ENCODE data around the gene MRPS6. TPM values are rescaled to one million over a fixed set of nuclear protein-coding genes. Genes with fewer than 3 reads are reported as not detected.

Gene MRPS6
- total RNA-seq, 1 donor from 2014 or later, result 20.0 TPM

- DNase-seq (ENCODE audit: low spot score in 2 of 2) (no peak), FAIRE-seq (no peak)
Observed at GRCh38 chr21:34065027-34065426, 8.4 kb upstream of the MRPS6 start.

DNA sequence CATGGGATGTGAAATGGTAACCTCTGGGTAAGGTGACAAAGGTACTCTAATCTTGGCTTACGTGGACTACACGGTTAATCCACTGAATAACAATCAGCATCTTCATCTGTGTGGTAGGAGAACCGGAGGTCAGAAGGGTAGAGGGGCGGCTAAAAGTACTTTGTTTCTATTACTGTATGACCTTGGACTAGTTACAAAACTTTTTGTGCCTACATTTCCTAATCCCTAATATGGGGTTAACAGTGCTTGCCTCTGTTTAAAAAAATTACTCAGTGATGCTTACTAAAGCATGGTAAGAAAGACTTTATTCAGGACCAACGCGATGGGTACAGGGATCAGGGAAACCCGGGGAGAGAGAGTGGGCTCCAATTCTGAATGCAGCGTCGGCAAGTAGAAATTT is 1.7 kb upstream of the MRPS6 start:
- DNase-seq (ENCODE audit: low spot score in 2 of 2) (no peak), FAIRE-seq (no peak)

- FAIRE-seq (no peak), DNase-seq (ENCODE audit: low spot score in 2 of 2) (no peak)
Observed at GRCh38 chr21:34072145-34073031, 990 bp upstream of the MRPS6 start.

DNA sequence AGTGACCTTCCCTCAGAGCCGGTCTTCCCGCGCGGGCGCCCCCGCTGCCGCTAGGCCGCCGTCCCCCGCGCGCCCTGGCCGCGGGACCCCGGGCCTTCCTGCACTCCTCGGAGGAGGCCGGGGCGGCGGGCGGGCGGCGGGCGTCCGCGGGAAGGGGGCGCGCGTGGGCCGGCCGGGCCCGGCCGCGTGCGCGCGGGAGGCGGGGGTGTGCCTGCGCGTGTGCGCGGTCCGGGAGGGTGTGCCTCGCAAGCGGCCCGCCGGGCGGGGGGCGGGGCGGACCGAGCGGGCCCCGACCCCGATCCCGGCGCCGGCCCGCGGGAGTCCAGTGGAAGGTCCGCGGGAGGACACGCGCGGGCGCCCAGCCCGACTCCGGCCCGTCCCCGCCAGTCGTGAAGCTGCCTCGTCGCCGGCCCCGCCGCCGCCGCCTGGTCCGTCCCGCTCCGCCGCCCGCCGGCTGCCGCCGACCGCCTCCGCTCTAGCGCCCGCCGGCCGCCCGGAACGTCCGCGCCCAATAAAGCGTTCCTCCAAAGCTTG is 438 bp downstream of the MRPS6 start:
- FAIRE-seq (no peak), DNase-seq (ENCODE audit: low spot score in 2 of 2) (peak; percentile 55 to 76)

DNA sequence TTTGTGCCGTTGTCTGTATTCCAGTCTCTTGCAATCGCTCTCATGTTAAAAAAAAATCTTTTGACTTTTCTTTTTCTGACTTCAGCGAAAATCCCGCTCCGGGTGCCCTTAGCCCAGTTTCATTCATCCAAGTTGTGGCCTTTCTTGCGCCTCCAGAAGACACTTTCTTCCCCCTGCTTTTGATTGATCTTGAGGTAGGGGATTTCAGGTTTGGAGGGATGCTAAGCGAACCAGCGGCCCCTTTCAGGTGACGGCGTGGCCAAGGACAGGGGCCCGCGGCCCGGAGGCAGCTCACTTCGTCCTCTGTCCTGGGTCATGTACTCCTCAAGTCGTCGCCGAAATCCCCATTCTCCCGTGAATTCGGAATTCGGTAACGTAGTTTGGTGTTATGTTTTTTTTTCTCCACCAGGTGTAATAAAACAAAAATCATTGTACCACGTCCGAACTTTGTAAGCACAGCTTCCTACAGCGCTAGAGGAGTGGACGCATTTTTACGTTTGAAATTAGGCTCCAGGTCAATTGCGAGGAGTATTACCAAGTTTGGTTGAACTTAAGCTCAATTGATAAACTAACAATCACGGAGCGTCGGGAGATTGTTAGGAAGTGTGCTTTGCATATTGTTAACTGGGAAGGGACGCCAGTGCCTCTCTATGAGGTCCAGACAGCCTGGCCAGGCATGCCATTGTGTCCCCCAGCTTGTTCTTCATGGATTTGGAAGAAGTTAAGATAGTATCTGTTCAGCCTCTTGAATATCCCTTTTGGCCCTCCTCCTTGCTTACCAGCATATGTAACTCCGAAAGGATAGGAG is 1.1 kb downstream of the MRPS6 start:
- FAIRE-seq, result no peak
- no peak for DNase-seq (ENCODE audit: low spot score in 2 of 2)

- FAIRE-seq, result no peak
Observed at GRCh38 chr21:34075091-34075425, 1.7 kb downstream of the MRPS6 start.

DNA sequence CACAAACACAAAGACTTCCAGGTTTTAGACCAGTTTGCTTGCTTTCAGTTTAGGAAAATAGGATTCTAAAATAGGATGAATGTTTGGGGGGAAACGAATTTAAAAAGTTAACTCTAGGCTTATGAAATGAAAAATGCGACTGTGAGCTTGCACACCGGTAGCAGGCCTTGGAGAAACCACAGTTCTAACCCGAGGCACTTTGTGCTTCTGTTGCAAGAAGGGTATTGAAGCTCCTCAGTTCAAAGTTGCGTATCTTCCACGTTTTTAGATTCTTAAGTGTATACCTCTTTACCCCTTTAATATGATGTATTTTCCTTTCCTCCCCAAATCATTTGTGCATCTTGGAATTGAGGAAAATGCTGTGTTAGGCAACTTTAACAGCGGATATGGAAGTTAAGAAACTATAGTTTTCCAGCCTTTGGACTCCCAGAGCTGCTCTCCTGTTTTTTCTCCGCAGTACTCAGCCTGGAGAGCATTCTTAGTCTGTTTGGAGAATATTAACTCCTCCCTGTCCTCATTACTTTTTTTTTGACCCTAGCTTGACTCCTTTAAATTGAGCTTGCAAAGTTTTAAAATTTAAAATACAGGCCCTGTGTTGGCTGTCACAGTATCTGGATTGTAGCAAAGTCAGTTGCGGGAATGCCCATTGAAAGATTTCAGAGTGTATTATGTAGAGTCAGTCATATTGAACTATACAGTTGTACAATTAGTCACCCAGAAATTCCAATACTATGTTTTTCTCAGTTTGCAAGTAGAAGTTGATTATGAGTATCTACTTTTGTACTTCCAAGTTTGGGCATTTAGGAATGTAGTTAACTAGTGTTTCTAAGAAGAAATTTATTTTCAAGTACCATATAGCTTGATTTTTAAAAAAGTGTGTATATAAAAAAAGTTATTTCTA is 2.6 kb downstream of the MRPS6 start:
- no peak for FAIRE-seq
- no peak for DNase-seq (ENCODE audit: low spot score in 2 of 2)

More at GRCh38 chr21:34075091-34075425, 1.7 kb downstream of the MRPS6 start:
- no peak for DNase-seq (ENCODE audit: low spot score in 2 of 2)

GRCh38 chr21:34076835-34077234 is 3.5 kb downstream of the MRPS6 start:
- DNase-seq (ENCODE audit: low spot score in 2 of 2) (no peak), FAIRE-seq (no peak)

GRCh38 chr21:34077888-34078287 is 4.5 kb downstream of the MRPS6 start:
- no peak for FAIRE-seq
- no peak for DNase-seq (ENCODE audit: low spot score in 2 of 2)

DNA sequence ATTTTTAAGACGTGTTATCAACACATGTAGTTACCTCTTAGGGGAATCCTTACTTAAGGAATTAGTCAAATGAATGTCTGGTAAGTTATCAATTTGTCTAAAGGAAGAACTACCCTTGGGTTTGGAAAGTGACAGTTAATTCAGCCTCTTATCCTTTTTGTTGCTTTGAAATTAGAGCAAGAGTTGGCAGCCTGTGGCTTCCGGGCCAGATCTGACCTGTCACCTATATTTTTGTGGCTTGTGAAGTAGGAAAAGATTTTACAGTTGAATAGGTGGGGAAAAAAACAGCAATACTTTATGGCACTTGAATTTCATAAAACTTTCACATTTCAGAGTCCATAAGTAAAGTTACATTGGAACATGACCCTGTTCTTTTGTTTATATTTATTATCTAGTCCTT is 5.5 kb downstream of the MRPS6 start:
- no peak for FAIRE-seq
- no peak for DNase-seq (ENCODE audit: low spot score in 2 of 2)

DNA sequence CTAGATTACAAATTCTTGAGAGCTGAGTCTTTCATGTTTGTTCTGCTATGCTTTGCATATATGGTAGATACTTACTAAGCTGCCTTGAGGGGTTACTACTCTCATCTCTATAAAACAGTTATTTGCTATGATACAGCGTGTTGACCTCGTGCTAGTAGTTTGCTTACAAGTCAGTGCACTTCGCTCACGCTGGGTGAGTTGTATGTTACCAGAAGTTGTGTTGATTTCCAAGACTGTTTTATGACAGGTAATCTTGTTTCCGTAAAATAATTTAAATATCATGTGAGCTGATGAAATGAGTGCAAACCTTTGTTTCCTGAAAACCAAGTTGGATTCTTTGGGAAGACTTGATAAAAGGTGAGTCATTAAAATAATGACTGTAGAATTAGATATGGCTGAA is 7.3 kb downstream of the MRPS6 start:
- FAIRE-seq (no peak), DNase-seq (ENCODE audit: low spot score in 2 of 2) (no peak)

DNA sequence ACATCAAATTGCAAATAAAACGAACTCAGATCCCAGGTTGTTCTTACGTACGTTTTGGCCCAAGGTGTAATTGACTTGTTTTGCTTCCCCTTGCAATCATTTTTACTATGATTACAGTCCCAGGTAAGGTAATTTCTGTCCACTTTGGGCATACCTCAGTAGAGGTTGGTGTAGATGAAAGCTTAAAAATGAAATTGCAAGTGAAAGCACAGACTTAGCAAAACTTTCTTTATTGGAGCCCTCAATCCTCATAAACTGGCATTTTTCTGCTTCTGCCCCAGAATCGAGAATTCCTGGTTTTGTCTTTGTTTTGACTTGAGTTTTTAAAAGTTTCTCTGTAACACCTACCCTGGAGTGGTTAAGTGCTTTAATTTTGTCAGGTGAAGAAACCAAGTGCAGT is 9.4 kb downstream of the MRPS6 start:
- FAIRE-seq (no peak), DNase-seq (ENCODE audit: low spot score in 2 of 2) (no peak)

DNA sequence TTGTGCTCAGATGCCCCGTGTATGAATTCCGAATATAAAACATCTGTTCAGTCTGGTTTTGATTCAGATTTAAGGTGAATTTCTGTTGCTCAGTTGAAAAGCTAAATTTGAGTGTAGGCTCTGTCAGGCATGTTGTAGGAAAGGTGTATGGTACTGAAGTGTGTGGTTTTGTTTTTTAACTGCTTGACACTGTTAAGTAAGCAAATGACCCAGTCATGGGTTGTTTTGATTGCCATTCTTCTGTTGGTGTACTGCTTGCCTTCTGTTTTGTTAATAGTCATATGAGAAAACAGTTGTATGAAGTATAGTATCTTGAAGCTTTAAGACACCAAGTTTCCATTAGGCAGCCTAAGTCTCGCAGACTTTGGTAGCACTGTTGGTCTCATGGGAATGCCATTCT is 10.0 kb downstream of the MRPS6 start:
- no peak for FAIRE-seq

GRCh38 chr21:34085129-34085528 is 11.8 kb downstream of the MRPS6 start:
- DNase-seq (ENCODE audit: low spot score in 2 of 2) (no peak), FAIRE-seq (no peak)

More for the DNA sequence above, 10.0 kb downstream of the MRPS6 start:
- no peak for DNase-seq (ENCODE audit: low spot score in 2 of 2)

GRCh38 chr21:34086887-34087306 is 13.5 kb downstream of the MRPS6 start:
- DNase-seq (ENCODE audit: low spot score in 2 of 2) (no peak), FAIRE-seq (no peak)

- no peak for FAIRE-seq
Observed at GRCh38 chr21:34088752-34089151, 15.4 kb downstream of the MRPS6 start.

GRCh38 chr21:34091032-34091431 is 17.7 kb downstream of the MRPS6 start:
- DNase-seq (ENCODE audit: low spot score in 2 of 2) (no peak), FAIRE-seq (no peak)

More at GRCh38 chr21:34088752-34089151, 15.4 kb downstream of the MRPS6 start:
- no peak for DNase-seq (ENCODE audit: low spot score in 2 of 2)

- FAIRE-seq (no peak), DNase-seq (ENCODE audit: low spot score in 2 of 2) (no peak)
Observed at GRCh38 chr21:34091607-34092006, 18.2 kb downstream of the MRPS6 start.

GRCh38 chr21:34092262-34092921 is 19.0 kb downstream of the MRPS6 start:
- FAIRE-seq (no peak), DNase-seq (ENCODE audit: low spot score in 2 of 2) (no peak)

DNA sequence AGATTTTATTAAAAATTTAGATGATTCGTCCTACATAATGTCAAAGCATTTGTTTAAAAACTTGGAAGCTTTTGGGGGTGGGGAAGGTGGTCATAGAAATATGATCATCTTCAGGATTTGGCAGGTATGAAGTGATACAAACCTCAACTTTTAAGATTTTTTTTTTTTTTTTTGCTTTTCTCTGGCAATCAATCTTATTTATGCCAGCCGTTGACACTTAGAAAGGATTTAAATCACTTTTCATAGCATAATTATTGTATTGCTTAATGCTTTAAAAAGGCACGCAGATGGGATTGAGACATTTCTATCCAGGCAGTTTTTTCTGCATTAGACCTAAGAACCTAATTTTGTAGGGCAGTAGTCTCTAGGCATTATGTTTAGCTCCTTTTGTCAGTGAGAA is 19.7 kb downstream of the MRPS6 start:
- FAIRE-seq, result no peak

More for the DNA sequence above, 19.7 kb downstream of the MRPS6 start:
- DNase-seq (ENCODE audit: low spot score in 2 of 2), result no peak
